ENCODE measurements around the gene RAB10.

The RAB10 gene

GRCh38 chr2:26064846-26065245 lies 31.0 kb downstream of the RAB10 start:
- H3K4me3 ChIP-seq (ENCODE audit: low read depth, low read length): no peak overlapping the region
- TF ChIP-seq, protein P1, sequence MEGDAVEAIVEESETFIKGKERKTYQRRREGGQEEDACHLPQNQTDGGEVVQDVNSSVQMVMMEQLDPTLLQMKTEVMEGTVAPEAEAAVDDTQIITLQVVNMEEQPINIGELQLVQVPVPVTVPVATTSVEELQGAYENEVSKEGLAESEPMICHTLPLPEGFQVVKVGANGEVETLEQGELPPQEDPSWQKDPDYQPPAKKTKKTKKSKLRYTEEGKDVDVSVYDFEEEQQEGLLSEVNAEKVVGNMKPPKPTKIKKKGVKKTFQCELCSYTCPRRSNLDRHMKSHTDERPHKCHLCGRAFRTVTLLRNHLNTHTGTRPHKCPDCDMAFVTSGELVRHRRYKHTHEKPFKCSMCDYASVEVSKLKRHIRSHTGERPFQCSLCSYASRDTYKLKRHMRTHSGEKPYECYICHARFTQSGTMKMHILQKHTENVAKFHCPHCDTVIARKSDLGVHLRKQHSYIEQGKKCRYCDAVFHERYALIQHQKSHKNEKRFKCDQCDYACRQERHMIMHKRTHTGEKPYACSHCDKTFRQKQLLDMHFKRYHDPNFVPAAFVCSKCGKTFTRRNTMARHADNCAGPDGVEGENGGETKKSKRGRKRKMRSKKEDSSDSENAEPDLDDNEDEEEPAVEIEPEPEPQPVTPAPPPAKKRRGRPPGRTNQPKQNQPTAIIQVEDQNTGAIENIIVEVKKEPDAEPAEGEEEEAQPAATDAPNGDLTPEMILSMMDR (IDR thresholded peaks at IDR 0.05; ENCODE audit: borderline replicate concordance, insufficient read depth, low read depth, low read length): no peak

- TF ChIP-seq, protein P1 (IDR thresholded peaks at IDR 0.05; ENCODE audit: borderline replicate concordance, insufficient read depth, low read depth, low read length): no peak
- no peak overlapping the region for H3K4me3 ChIP-seq (ENCODE audit: low read depth, low read length)
These were observed 33.5 kb downstream of the RAB10 start for GRCh38 chr2:26067186-26067974.

DNA sequence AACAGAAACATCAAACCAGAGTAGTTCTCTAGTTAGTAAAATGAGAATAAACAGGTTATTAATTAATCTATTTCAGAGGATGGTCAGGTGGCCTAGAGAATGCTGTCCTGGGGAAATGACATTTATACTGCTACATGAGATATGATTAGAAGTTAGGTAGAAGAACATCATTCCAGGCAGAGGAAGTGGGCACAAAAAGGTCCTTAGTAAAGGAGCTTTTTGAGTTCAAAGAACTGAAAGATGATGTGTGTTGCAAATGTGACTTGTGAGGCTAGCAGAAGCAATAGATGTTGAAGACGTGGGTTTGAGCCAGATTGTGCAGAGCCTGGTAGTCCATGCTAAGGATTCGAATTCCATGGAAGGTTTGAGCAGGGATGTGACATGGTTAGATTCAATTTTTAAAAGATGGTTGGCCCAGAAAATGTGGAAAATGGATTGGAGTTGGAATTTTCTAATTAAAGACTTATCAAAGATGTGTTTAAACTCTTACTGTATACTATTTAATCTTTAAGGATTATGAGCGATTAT lies 34.2 kb downstream of the RAB10 start:
- H3K4me3 ChIP-seq (ENCODE audit: low read depth, low read length): no peak overlapping the region
- TF ChIP-seq, protein P1 (IDR thresholded peaks at IDR 0.05; ENCODE audit: borderline replicate concordance, insufficient read depth, low read depth, low read length): no peak

DNA sequence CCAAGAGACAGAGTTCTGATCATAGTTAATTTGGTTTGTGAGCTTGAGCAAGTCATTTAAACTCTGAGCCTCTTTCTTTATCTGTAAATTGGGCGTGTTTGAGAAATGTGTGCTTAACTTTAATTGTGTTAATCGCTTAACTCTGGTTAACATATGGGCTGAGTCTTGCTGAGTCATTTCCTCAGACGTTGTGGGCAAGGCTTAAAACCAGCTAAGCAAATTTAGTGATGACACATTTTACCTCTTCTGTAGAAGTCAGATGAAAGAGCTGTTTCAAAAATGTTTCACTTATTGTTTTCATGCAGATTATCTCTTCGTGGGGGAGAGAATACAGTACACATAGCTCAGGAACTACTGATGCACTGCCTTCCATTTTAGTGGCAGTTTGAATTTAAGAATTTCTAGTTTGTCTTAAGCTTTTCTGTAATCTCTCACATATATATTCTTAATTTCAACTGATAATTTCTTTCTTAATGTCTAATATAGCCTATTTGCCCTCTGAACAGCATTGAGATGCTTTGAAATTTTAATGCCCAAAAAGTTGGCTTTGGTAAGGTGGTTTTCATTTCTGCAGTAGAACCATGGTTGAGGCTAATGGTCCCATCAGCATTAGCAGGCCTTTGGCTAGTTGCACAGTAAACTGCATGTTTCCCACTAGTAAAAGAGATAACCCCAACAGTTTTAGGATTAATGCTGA lies 34.9 kb downstream of the RAB10 start:
- TF ChIP-seq, protein P1 (IDR thresholded peaks at IDR 0.05; ENCODE audit: borderline replicate concordance, insufficient read depth, low read depth, low read length): no peak
- H3K4me3 ChIP-seq (ENCODE audit: low read depth, low read length): no peak overlapping the region

DNA sequence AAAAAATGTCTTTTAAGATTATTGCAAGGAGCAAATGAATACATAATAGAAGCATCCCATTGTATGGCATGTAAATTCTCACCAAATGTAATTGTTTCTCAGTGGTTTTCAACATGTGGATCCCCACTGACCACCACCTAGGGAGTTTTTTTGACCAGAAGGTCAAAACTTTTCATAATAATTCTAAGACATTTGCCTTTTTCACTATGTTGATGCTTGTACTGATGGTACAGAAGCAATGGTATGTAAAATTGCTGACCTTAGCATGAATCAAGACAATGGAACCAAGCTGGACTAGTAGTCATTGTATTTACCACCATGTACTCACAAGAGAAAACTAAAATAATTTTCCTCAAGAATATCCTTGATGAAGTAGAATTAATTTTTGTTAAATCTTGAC lies 36.8 kb downstream of the RAB10 start:
- TF ChIP-seq, protein P1 (IDR thresholded peaks at IDR 0.05; ENCODE audit: borderline replicate concordance, insufficient read depth, low read depth, low read length): no peak
- no peak overlapping the region for H3K4me3 ChIP-seq (ENCODE audit: low read depth, low read length)

- TF ChIP-seq, protein P1 (IDR thresholded peaks at IDR 0.05; ENCODE audit: borderline replicate concordance, insufficient read depth, low read depth, low read length): no peak
- H3K4me3 ChIP-seq (ENCODE audit: low read depth, low read length): no peak overlapping the region
These were observed 39.3 kb downstream of the RAB10 start for GRCh38 chr2:26072925-26073768.
